ENCODE results near the gene LIPH.

Gene LIPH

GRCh38 chr3:185537369-185537970 is 14.9 kb downstream of the LIPH start:
- peak; percentile 86 for DNase-seq

GRCh38 chr3:185534511-185534910 is 17.9 kb downstream of the LIPH start:
- DNase-seq, result no peak

- DNase-seq, result peak; percentile 18
Measured at GRCh38 chr3:185532901-185533300, 19.5 kb downstream of the LIPH start.

- DNase-seq, result no peak
Measured at GRCh38 chr3:185530856-185531255, 21.5 kb downstream of the LIPH start.

GRCh38 chr3:185528532-185528931 is 23.9 kb downstream of the LIPH start:
- no peak for DNase-seq

GRCh38 chr3:185527364-185527763 is 25.0 kb downstream of the LIPH start:
- no peak for DNase-seq

GRCh38 chr3:185526349-185526951 is 25.9 kb downstream of the LIPH start:
- DNase-seq, result no peak

GRCh38 chr3:185521349-185522138 is 30.8 kb downstream of the LIPH start:
- DNase-seq, result no peak

GRCh38 chr3:185519021-185519420 is 33.4 kb downstream of the LIPH start:
- peak; percentile 51 for DNase-seq

GRCh38 chr3:185517387-185518130 is 34.8 kb downstream of the LIPH start:
- DNase-seq, result no peak

- DNase-seq, result no peak
Measured at GRCh38 chr3:185511711-185512110, 40.7 kb downstream of the LIPH start.

- DNase-seq, result no peak
Measured at GRCh38 chr3:185508335-185508991, 43.9 kb downstream of the LIPH start.

- DNase-seq, result no peak
Measured at GRCh38 chr3:185507883-185508282, 44.5 kb downstream of the LIPH start.

- DNase-seq, result no peak
Measured at GRCh38 chr3:185504636-185505035, 47.8 kb downstream of the LIPH start.

- no peak for DNase-seq
Measured at GRCh38 chr3:185503521-185503920, 48.9 kb downstream of the LIPH start.

GRCh38 chr3:185502987-185503386 is 49.4 kb downstream of the LIPH start:
- DNase-seq, result no peak

- peak; percentile 97 for DNase-seq
Measured at GRCh38 chr3:185498503-185499396, 53.6 kb downstream of the LIPH start, which contains the start of gene TMEM41A. TSS of gene TMEM41A (minus strand) at chr3:185499035. CDS start at chr3:185498961, 74 bp downstream.

- no peak for DNase-seq
Measured at GRCh38 chr3:185490241-185490640, 62.1 kb downstream of the LIPH start.

GRCh38 chr3:185489462-185489861 is 62.9 kb downstream of the LIPH start:
- DNase-seq, result no peak

GRCh38 chr3:185488465-185488864 is 63.9 kb downstream of the LIPH start:
- DNase-seq, result no peak

- no peak for DNase-seq
Measured at GRCh38 chr3:185486394-185486793, 66.0 kb downstream of the LIPH start.

- no peak for DNase-seq
Measured at GRCh38 chr3:185484296-185484695, 68.1 kb downstream of the LIPH start.

All from NCI-H69 (cell line).